ENCODE results near the gene GCGR.

Gene GCGR

GRCh38 chr17:81846743-81847689 lies 43.1 kb downstream of the GCGR start:
- H3K4me3 Mint-ChIP-seq = no peak overlapping the region
- no peaks in the 10 kb centered on the region for H3K36me3 Mint-ChIP-seq
- H3K27me3 Mint-ChIP-seq = no peaks in the 10 kb centered on the region
- H3K9me3 Mint-ChIP-seq (ENCODE audit: low read depth) = no peaks in the 10 kb centered on the region
- H3K4me1 Mint-ChIP-seq (ENCODE audit: low read depth) = no peaks in the 10 kb centered on the region
- no peak overlapping the region for H3K27ac Mint-ChIP-seq

GRCh38 chr17:81849457-81849856 lies 45.5 kb downstream of the GCGR start:
- H3K27ac Mint-ChIP-seq = no peak overlapping the region
- no peak overlapping the region for H3K4me3 Mint-ChIP-seq
- no peaks in the 10 kb centered on the region for H3K9me3 Mint-ChIP-seq (ENCODE audit: low read depth)
- no peaks in the 10 kb centered on the region for H3K4me1 Mint-ChIP-seq (ENCODE audit: low read depth)
- H3K36me3 Mint-ChIP-seq = no peaks in the 10 kb centered on the region
- no peaks in the 10 kb centered on the region for H3K27me3 Mint-ChIP-seq

GRCh38 chr17:81851423-81851822 lies 47.5 kb downstream of the GCGR start:
- H3K27me3 Mint-ChIP-seq = no peaks in the 10 kb centered on the region
- no peaks in the 10 kb centered on the region for H3K9me3 Mint-ChIP-seq (ENCODE audit: low read depth)
- no peaks in the 10 kb centered on the region for H3K36me3 Mint-ChIP-seq
- no peak overlapping the region for H3K27ac Mint-ChIP-seq
- H3K4me3 Mint-ChIP-seq = no peak overlapping the region
- peaks cover 4% of the 10 kb centered on the region for H3K4me1 Mint-ChIP-seq (ENCODE audit: low read depth)

- Mint-ChIP-seq H3K36me3 (no peaks in the 10 kb centered on the region), H3K27me3 (no peaks in the 10 kb centered on the region), H3K9me3 (ENCODE audit: low read depth) (no peaks in the 10 kb centered on the region), H3K4me3 (no peak overlapping the region), H3K27ac (no peak overlapping the region), H3K4me1 (ENCODE audit: low read depth) (peaks cover 4% of the 10 kb centered on the region)
These were observed 48.3 kb downstream of the GCGR start for GRCh38 chr17:81852237-81852636.

GRCh38 chr17:81854974-81855774 lies 51.2 kb downstream of the GCGR start:
- Mint-ChIP-seq H3K27me3 (no peaks in the 10 kb centered on the region), H3K36me3 (peaks cover 4% of the 10 kb centered on the region), H3K4me3 (no peak overlapping the region), H3K9me3 (ENCODE audit: low read depth) (no peaks in the 10 kb centered on the region), H3K4me1 (ENCODE audit: low read depth) (peaks cover 18% of the 10 kb centered on the region), H3K27ac (no peak overlapping the region)

GRCh38 chr17:81858170-81858966 lies 54.4 kb downstream of the GCGR start:
- Mint-ChIP-seq H3K9me3 (ENCODE audit: low read depth) (no peaks in the 10 kb centered on the region), H3K4me3 (peak overlapping the region; percentile 95), H3K4me1 (ENCODE audit: low read depth) (peaks cover 26% of the 10 kb centered on the region), H3K36me3 (peaks cover 8% of the 10 kb centered on the region), H3K27me3 (no peaks in the 10 kb centered on the region), H3K27ac (peak overlapping the region; percentile 28)

GRCh38 chr17:81858967-81859905 lies 55.3 kb downstream of the GCGR start:
- no peaks in the 10 kb centered on the region for H3K9me3 Mint-ChIP-seq (ENCODE audit: low read depth)
- peaks cover 29% of the 10 kb centered on the region for H3K4me1 Mint-ChIP-seq (ENCODE audit: low read depth)
- H3K27ac Mint-ChIP-seq = peak overlapping the region; percentile 86
- peak overlapping the region; percentile 95 for H3K4me3 Mint-ChIP-seq
- no peaks in the 10 kb centered on the region for H3K27me3 Mint-ChIP-seq
- H3K36me3 Mint-ChIP-seq = peaks cover 9% of the 10 kb centered on the region

GRCh38 chr17:81859906-81860755 lies 56.2 kb downstream of the GCGR start, which contains the start of gene P4HB:
P4HB (minus strand) TSS chr17:81860535; CDS start chr17:81860471, 64 bp downstream.
- peaks cover 9% of the 10 kb centered on the region for H3K36me3 Mint-ChIP-seq
- peaks cover 29% of the 10 kb centered on the region for H3K4me1 Mint-ChIP-seq (ENCODE audit: low read depth)

GRCh38 chr17:81860756-81861568 lies 57.0 kb downstream of the GCGR start:
- H3K36me3 Mint-ChIP-seq = peaks cover 9% of the 10 kb centered on the region
- peaks cover 30% of the 10 kb centered on the region for H3K4me1 Mint-ChIP-seq (ENCODE audit: low read depth)
- H3K9me3 Mint-ChIP-seq (ENCODE audit: low read depth) = no peaks in the 10 kb centered on the region

More at GRCh38 chr17:81859906-81860755, 56.2 kb downstream of the GCGR start, which contains the start of gene P4HB:
- Mint-ChIP-seq H3K4me3 (peak within 1 kb of the TSS; percentile 96), H3K9me3 (ENCODE audit: low read depth) (no peaks in the 10 kb centered on the region), H3K27ac (peak within 1 kb of the TSS; percentile 94), H3K27me3 (no peaks in the 10 kb centered on the region)

GRCh38 chr17:81863123-81863675 lies 59.2 kb downstream of the GCGR start:
- peak overlapping the region; percentile 91 for H3K27ac Mint-ChIP-seq
- H3K4me3 Mint-ChIP-seq = peak overlapping the region; percentile 84
- no peaks in the 10 kb centered on the region for H3K9me3 Mint-ChIP-seq (ENCODE audit: low read depth)
- H3K36me3 Mint-ChIP-seq = peaks cover 9% of the 10 kb centered on the region
- peaks cover 30% of the 10 kb centered on the region for H3K4me1 Mint-ChIP-seq (ENCODE audit: low read depth)
- H3K27me3 Mint-ChIP-seq = no peaks in the 10 kb centered on the region

More at GRCh38 chr17:81860756-81861568, 57.0 kb downstream of the GCGR start:
- H3K27me3 Mint-ChIP-seq = no peaks in the 10 kb centered on the region
- peak overlapping the region; percentile 94 for H3K27ac Mint-ChIP-seq
- peak overlapping the region; percentile 96 for H3K4me3 Mint-ChIP-seq
